Sigmoid colon (tissue), 7 donors: ENCODE results near the gene RUFY4. TPM values are rescaled to one million over a fixed set of nuclear protein-coding genes. Genes with fewer than 3 reads are reported as not detected.

Experiments used
- DNase-seq: peaks from one replicate; pipeline ENCODE4 v3.0.0-alpha.2; 2019
- H3K27ac ChIP-seq, 4 donors: fragments of 200-600 bp; sonication (generic); one replicate each; pipeline ENCODE4 v1.5.1; 2016 to 2019; ENCODE audit warnings: mild to moderate bottlenecking in 1 of 4
- H3K27me3 ChIP-seq, 3 donors: fragments of 200-600 bp; sonication (generic); one replicate each; pipeline ENCODE4 v1.5.1; 2019; ENCODE audit warnings: mild to moderate bottlenecking in 1 of 3
- H3K36me3 ChIP-seq, 4 donors: fragments of 200-600 bp; sonication (generic); one replicate each; pipeline ENCODE4 v1.5.1; 2016 to 2019
- H3K4me1 ChIP-seq, 4 donors: fragments of 200-600 bp; sonication (generic); one replicate each; pipeline ENCODE4 v1.5.1; 2017 to 2019
- H3K4me3 ChIP-seq, 4 donors: fragments of 200-600 bp; sonication (generic); one replicate each; pipeline ENCODE4 v1.5.1; 2017 to 2019; ENCODE audit warnings: mild to moderate bottlenecking in 2 of 4, moderate library complexity in 1 of 4
- H3K9me3 ChIP-seq, 4 donors: fragments of 200-600 bp in 3 of 4; sonication (generic) in 3 of 4; one replicate each; pipeline versions ENCODE4 v1.5.1 to v1.6.1; 2013 to 2019
- CTCF ChIP-seq, 4 experiments: fragments of 450-650 bp in 3 of 4; fragments of 200-600 bp in 1 of 4; IDR thresholded peaks; one replicate each; pipeline ENCODE4 v1.5.1; 2016 to 2019; ENCODE audit warnings: antibody characterized with exemption in 4 of 4, mild to moderate bottlenecking in 3 of 4, moderate library complexity in 2 of 4
- EP300 ChIP-seq, 4 donors: sonication (generic); formaldehyde crosslinking; IDR thresholded peaks; one replicate each; pipeline ENCODE4 v1.6.1; 2017; ENCODE audit warnings: antibody characterized with exemption in 4 of 4
- POLR2A ChIP-seq, 2 donors: fragments of 450-650 bp; IDR thresholded peaks; one replicate each; pipeline ENCODE4 v1.6.1; 2016; ENCODE audit warnings: antibody characterized with exemption in 2 of 2, mild to moderate bottlenecking in 2 of 2, moderate library complexity in 2 of 2
- POLR2AphosphoS5 ChIP-seq, 4 donors: sonication (generic); formaldehyde crosslinking; IDR thresholded peaks; one replicate each; pipeline ENCODE4 v1.6.1; 2017; ENCODE audit warnings: antibody characterized with exemption in 4 of 4
- WGBS, 2 donors: extraction: QIAGEN DNeasy Blood & Tissue Kit; methylation state at CpG; one replicate each; pipeline ENCODE4 v1.1.7; 2013; 5-methylcytosine and 5-hydroxymethylcytosine counted together
- intact Hi-C: fragments of 100-400 bp; cut with DNase I; formaldehyde crosslinking; loops from one replicate; pipeline ENCODE4 v1.15.1; 2023
- polyA plus RNA-seq, 3 donors: library from polyadenylated mRNA; stranded (reverse); fragments of 200-250 nt; gene quantifications; one replicate each; pipeline ENCODE4 v1.2.3, GENCODE V29; 2013
- total RNA-seq, 4 donors: library from RNA; depleted of rRNA; stranded (reverse); fragments of >200 nt; gene quantifications; one replicate each; pipeline ENCODE4 v1.1.0, GENCODE V29; 2016
- donor health status: healthy with polysubstance abuse.
- donor health status: Bipolar disorder and iron deficiency.
- donor health status: healthy.

RUFY4 gene
- total and polyA plus RNA-seq, 7 donors = 0.16 to 0.73 (median 0.55) TPM; not detected in 4

- Histone ChIP-seq H3K4me3 (no peak overlapping the region), H3K4me1 (peaks cover 0 to 9% (median 5%) of the 10 kb centered on the region in 4 donors), H3K9me3 (no peaks in the 10 kb centered on the region), H3K36me3 (no peaks in the 10 kb centered on the region), H3K27me3 (peaks cover 0 to 12% (median 6%) of the 10 kb centered on the region in 3 donors), H3K27ac (no peak overlapping the region)
- intact Hi-C loops = no loop called here
- 82 to 89% methylated on average over 8 of the region's 8 CpGs for WGBS, 2 donors
- DNase-seq = no peak
- TF ChIP-seq POLR2A (IDR thresholded peaks at IDR 0.05) (no peak), POLR2AphosphoS5 (IDR thresholded peaks at IDR 0.05) (no peak), CTCF (IDR thresholded peaks at IDR 0.05) (no peak), EP300 (IDR thresholded peaks at IDR 0.05) (no peak)
These were observed 3.5 kb downstream of the RUFY4 start for GRCh38 chr2:218072478-218073024.

- peaks cover 0 to 6% (median 3%) of the 10 kb centered on the region in 3 donors for H3K27me3 ChIP-seq
- WGBS, 2 donors = 84 to 91% methylated on average over 4 of the region's 4 CpGs
- no peak overlapping the region for H3K4me3 ChIP-seq
- intact Hi-C loops = no loop called here
- H3K36me3 ChIP-seq = no peaks in the 10 kb centered on the region
- DNase-seq = no peak
- H3K27ac ChIP-seq = no peak overlapping the region
- TF ChIP-seq POLR2AphosphoS5 (IDR thresholded peaks at IDR 0.05) = no peak
- no peak for TF ChIP-seq POLR2A (IDR thresholded peaks at IDR 0.05)
- no peak for TF ChIP-seq CTCF (IDR thresholded peaks at IDR 0.05)
- no peak for TF ChIP-seq EP300 (IDR thresholded peaks at IDR 0.05)
- no peaks in the 10 kb centered on the region for H3K9me3 ChIP-seq
- H3K4me1 ChIP-seq = peaks cover 0 to 9% (median 5%) of the 10 kb centered on the region in 4 donors
These were observed 4.1 kb downstream of the RUFY4 start for GRCh38 chr2:218073185-218073584.

- no peak for TF ChIP-seq POLR2AphosphoS5 (IDR thresholded peaks at IDR 0.05)
- no peak overlapping the region for H3K27ac ChIP-seq
- 52 to 55% methylated on average over 7 of the region's 7 CpGs for WGBS, 2 donors
- H3K4me3 ChIP-seq = no peak overlapping the region
- no peak for DNase-seq
- intact Hi-C loops = no loop called here
- no peaks in the 10 kb centered on the region for H3K27me3 ChIP-seq
- H3K9me3 ChIP-seq = no peaks in the 10 kb centered on the region
- H3K36me3 ChIP-seq = no peaks in the 10 kb centered on the region
- H3K4me1 ChIP-seq = peaks cover 0 to 3% (median 0%) of the 10 kb centered on the region in 4 donors
These were observed 5.0 kb downstream of the RUFY4 start for GRCh38 chr2:218074031-218074430.

DNA sequence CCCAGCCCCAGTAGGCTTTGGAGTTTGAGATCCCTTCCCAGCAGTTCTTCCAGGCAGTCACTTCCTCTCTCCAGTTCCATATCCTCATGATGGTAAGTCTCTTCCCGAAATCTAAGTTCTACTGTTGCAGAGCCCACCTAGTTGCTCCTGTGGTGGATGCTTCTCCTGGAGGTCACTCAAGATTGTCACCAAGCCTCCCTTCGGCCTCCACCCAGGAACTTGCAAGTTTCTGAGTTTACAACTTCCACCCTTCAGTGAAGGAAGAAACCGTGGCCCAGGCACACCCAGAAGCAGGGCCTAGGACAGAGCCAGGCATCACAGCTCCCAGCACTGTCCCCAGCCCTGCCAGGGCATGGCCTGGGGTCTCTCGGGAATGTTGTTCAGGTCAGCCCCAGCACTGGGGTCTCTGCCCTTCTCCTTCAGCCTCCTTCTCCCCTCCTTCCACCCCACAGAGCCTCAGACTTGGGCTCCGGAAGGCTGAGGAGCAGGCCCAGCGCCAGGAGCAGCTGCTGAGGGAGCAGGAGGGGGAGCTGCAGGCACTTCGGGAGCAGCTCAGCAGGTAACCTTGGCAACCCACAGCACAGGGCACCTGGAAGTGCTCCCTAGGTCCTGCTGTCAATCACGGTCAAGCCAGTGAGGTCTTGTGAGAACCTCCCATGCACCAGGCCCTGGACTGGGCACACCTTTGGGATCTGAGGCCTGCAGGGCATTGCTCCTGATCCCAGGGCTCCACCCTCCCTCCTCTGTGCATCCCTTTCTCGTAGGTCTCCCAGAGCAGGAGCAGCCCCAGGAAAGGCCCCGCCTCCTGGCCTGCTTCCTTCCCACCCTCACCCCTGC, 7.1 kb downstream of the RUFY4 start:
- Histone ChIP-seq H3K9me3 (no peaks in the 10 kb centered on the region), H3K27me3 (no peaks in the 10 kb centered on the region), H3K36me3 (no peaks in the 10 kb centered on the region), H3K4me1 (no peaks in the 10 kb centered on the region), H3K4me3 (no peak overlapping the region), H3K27ac (no peak overlapping the region)
- TF ChIP-seq POLR2AphosphoS5 (IDR thresholded peaks at IDR 0.05) (no peak), CTCF (IDR thresholded peaks at IDR 0.05) (no peak), POLR2A (IDR thresholded peaks at IDR 0.05) (no peak), EP300 (IDR thresholded peaks at IDR 0.05) (no peak)
- DNase-seq = no peak
- WGBS, 2 donors = 73 to 82% methylated on average over 10 of the region's 10 CpGs
- intact Hi-C loops = no loop called here

GRCh38 chr2:218077464-218078216, 8.6 kb downstream of the RUFY4 start:
- Histone ChIP-seq H3K27me3 (no peaks in the 10 kb centered on the region), H3K4me3 (no peak overlapping the region), H3K9me3 (no peaks in the 10 kb centered on the region), H3K4me1 (no peaks in the 10 kb centered on the region), H3K27ac (no peak overlapping the region), H3K36me3 (no peaks in the 10 kb centered on the region)
- TF ChIP-seq EP300 (IDR thresholded peaks at IDR 0.05) = no peak
- TF ChIP-seq CTCF (IDR thresholded peaks at IDR 0.05) = no peak
- TF ChIP-seq POLR2A (IDR thresholded peaks at IDR 0.05) = no peak
- DNase-seq = no peak
- intact Hi-C loops = no loop called here
- 77 to 85% methylated on average over 9 of the region's 9 CpGs for WGBS, 2 donors
